HS-5 (cell line): ENCODE data around the gene MYADML2.

ENCODE experiments used
- DNase-seq: peaks from one replicate; pipeline ENCODE4 v3.0.0-alpha.2; 2012; ENCODE audit warnings: low read depth

Gene MYADML2

DNA sequence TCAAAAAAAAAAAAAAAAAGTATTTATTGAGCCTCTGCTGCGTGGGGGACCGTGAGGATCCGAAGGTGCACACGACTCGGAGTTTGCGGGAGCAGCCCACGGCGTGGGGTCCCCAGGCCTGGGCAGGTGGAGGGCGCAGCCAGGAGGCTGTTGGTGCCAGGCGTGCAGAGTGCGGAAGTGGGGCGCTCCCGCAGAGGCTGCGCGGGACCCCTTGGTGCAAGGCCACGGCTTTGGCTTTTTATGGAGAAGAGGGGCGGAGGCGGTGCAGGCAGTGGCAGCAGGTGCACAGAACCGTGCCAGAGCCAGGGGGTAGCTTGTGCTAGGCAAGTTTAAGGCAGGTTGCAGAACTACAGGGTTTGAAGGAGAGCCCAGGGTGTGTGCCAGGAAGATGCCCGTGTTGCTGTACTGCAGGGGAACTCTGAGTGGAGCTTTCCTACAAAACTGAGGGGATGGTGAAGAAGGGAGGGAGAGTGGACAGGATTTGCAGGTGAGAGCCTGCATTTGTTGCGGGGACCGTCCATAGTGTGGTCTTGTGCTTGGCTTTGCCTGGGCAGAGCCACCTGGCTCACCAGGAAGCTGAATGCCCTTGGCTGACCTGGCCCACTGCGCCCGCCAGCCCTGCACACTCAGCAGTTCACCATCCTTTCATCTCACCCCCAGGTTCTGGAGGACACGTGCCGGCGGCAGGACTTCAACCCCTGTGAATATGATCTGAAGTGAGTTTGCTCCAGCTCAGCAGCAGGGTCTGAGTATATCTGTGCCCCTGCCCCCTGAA lies 31.7 kb upstream of the MYADML2 start:
- no peak for DNase-seq

DNA sequence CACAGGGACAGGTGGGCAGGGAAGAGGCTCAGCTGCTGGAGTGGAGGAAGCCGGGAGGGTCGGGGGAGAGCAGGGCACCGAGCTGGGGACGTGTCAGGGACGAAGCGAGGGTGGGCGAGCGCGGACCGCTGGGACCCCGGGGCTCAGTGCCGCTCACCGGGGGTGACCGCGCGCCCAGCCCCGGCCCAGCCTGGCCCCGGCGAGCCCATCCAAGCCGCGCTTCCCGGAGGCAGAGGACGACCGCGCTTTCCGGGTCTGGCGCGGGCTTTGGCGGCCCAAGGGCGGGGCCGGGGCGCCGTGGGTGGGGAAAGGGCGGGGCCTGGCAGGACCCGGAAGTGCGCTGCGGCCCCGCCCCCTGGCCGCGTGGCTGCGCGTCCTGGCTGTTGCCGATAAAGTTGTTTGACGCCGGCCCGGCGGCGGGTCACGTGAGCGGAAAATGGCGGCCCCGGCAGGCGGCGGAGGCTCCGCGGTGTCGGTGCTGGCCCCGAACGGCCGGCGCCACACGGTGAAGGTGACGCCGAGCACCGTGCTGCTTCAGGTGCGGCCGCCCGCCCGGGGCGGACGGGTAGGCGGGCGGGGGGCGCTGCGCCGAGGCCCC lies 30.3 kb upstream of the MYADML2 start, which contains the start of gene ASPSCR1:
ASPSCR1 (plus strand) TSS at position 419 of the 598 bp plus-strand sequence; CDS start at position 437, 18 bp downstream.
- peak; percentile 56 for DNase-seq

DNA sequence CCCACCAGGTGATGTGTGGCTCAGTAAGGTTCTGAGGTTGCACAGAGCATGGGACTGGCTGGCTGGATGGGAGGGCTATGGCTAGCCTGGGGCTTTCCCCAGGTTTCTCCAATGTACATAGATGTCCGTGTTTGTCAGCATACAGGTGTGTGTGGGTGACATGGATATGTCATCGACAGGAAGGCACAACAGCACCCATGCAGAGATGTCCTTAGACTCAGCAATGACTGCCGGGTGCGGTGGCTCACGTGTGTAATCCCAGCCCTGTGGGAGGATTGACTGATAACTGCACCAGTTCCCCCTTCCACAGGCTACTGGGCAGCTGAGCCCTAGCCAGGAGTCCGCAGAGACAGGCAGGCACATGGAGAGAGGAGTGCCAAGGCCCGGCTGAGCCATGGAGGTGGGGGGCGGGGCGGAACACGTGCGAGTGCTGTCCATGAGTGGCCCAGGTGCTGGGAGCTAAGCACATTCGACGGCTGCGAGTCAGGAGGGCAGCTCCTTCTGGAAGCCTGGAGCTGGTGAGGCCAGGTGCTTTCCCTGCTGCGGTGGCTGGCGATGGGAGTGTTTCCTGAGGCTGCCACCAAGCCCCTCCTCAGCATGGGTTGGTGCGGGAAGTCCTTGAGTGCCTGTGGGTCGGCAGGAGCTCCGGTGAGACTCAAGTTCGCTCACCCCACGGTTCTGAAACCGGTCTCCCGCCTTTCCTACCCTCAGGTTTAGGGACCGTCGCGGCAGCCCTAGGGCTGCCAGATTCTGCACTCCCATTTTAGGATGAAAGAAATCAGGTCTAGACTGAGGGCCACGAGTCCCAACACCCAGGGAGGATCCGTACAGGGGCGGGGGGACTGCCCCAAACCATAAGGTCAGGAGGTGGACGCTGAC lies 29.5 kb upstream of the MYADML2 start:
- no peak for DNase-seq

DNA sequence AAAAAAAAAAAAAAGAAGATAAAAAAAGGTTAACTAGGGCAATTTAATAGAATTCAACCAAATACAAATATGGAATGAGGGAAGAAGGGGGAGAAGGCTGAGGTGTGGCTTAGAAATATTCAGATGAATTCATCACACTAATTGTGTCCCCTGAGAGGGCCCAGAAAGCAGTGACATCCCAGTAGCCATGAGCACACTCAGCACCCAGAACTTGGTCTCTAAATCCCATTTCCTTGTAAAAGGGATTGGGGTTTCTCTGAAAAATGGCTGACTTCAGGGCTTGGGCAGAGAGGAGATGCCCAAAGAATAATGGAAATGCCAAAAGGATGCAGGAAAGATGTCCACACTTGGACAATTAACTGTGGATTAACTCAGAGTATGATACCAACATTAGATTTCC lies 26.4 kb upstream of the MYADML2 start:
- DNase-seq, result no peak

DNA sequence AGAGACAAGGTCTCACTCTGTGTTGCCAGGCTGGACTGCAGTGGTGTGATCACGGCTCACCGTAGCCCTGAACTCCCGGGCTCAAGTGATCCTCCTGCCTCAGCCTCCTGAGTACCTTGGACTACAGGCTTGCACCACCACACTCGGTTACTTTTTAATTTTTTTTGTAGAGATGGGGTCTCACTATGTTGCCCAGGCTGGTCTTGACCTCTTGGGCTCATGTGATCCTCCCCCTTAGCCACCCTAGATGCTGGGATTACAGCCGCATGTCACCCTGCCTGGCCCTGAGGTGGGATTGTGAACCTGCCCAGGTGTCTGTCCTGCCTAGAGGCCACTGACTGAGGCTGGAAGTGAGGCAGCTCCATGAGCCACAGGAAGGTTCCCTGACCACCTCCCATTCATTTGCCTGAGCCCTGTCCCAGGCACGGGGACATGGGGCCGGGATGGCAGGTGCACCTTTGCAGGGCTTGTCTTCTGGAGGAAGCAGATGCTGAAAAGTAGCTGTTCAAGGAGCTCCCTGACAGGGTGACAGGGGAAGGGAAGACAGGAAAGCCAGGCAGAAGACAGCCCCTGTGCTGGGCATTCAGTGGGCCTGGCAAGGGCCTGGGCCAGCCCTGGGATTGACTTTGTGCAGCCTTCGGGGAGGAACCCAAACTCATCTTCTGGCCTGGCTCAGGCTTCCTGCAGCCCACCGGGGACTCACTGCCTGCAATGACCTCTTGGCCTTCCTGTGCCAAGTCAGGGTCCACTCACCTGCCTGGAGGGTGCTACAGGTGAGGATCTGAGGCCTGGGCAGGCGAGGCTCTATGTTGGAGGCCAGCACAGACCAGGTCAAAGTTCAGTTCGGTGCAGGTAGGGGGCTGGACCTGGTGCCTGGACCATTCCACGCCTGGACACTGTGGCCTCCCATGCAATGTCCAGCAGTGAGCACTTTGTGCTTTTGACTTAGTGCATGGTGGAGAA lies 22.1 kb upstream of the MYADML2 start:
- no peak for DNase-seq

DNA sequence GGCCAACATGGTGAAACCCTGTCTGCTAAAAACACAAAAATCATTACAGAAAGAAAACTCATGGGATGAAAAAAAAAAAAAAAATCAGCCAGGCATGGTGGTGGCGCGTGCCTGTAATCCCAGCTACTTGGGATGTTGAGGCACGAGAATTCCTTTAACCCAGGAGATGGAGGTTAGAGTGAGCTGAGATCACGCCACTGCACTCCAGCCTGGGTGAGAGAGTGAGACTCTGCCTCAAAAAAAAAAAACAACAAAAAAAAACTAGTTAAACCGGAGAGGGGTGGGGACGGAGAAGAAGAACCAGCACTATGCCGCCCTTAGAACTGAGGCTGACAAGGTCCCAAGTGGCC lies 21.3 kb upstream of the MYADML2 start:
- DNase-seq, result no peak

DNA sequence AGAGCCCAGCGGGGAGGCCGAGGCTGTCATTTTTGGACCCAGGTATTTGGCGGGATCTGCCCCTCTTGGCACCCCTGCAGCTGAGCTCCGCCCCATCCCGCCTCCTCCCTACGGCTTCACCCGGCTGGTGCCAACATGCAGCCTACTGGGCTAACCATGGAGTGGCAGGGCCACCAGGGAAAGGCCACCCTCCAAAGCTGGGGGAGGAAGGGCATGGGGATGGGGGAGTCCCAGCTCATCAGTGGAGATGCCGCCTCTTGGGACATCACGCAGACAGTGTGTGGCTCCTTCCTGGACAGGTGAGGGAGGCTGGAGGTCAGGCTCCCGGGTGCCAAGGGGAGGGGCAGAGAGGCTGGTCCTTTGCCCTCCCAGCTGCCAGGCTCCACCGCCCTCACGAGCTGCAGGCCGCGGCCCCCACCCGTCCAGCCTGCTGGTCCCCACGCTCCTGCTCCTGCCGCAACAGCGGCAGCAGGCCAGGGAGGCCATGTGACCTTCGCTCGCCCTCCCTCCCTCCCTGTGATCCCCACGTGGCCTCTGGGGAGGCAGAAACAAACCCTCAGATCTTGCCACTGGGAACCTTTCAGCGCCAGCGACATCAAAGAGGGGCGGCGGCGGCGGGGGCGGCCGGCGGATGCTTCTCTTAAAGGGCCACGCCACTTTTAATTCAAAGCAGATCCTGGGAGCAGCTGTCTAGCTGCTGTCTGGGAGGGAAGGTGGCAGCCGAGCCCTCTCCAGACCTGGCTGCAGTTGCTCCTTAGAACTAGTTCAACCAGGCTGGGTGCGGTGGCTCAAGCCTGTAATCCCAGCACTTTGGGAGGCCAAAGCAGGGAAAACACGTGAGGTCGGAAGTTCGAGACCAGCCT lies 20.7 kb upstream of the MYADML2 start:
- DNase-seq, result no peak

DNA sequence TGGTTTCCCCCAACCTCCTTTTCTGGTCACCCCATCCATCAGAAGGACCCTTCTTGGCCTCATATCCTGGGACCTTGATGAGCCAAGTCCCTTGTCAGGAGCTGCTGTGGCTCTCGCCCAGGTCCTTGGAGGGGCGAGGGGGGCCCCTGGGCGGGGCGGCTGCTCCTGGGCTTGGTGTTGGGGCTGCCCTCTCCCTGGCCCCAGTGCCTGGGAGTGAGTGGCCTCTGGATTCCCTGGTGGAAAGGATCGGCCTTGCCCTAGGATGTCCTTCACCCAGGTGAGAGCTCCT lies 20.2 kb upstream of the MYADML2 start:
- DNase-seq, result no peak

DNA sequence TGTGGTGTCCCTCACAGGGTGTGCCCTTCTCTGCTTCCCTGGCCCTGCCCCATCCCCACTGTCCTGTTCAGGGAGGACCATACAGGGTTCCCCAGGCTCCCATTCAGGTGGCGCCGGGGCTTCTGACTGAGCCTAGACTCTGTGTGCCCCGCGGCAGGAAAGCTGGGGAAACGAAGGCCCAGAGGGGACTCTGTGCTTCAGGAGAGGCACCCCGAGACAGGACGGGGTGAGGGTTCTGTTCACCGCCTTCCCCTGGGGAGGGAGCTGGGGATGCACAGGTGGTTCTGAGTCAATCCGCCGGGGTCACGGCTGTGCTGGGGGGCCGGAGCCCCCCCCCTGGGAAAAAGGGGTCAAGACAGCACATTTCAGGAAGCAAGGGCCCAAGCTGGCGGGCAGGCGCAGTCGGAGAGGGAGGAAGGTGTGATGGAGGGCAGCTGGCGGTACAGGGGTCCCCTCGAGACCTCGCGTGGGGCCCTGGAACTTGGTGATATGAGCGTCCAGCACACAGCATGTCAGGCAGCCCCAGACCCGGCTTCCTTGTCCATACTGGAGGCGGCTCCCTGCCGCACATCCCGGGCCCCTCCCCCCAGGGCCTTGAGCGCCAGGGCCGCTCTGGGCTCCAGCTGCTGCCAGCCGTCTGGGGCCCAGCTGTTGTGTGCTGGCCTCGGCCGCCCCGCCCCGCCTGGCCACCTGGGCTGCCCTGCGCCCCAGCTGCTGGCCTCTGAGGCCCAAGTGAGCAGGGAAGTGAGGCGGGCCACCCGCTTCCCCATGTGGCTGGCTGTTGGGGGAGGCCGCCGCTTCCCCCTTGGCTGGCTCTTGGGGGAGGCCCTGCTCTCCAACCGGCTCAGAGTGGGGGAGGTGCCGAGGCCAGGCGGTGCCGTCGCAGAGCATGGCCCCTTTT lies 19.6 kb upstream of the MYADML2 start:
- no peak for DNase-seq

DNA sequence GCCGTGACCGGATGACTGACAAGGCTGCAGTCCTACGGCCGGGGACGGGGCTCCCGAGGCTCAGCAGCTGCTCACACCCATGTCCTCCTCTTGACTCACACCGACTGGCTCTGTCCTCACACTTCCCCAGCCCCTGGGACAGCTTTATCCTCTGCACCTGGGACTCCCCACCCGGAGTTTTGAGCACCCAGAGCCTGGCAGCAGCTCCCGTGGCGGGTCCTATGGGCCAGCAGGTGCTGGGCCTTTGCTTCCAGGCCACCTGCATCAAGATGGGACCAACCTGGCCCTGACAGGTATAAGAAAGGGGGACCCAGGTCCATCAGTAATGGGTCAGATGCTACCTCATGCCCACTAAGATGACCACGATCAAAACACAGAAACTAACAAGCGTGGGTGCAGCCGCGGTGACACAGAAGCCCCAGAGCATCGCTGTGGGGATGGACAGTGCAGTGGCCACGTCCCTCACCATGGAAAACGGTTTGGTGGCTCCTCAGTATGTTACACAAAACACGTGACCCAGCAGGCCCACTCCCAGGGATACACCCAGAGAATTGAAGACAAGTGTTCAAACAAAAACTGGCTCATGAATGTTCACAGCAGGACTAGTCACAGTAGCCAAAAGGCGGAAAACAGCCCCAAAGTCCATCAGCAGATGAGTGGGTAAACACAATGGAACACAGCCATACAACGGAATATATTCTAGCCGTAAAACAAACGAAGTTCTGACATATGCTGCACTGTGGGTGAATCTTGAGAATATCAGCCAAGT lies 17.2 kb upstream of the MYADML2 start:
- no peak for DNase-seq

DNA sequence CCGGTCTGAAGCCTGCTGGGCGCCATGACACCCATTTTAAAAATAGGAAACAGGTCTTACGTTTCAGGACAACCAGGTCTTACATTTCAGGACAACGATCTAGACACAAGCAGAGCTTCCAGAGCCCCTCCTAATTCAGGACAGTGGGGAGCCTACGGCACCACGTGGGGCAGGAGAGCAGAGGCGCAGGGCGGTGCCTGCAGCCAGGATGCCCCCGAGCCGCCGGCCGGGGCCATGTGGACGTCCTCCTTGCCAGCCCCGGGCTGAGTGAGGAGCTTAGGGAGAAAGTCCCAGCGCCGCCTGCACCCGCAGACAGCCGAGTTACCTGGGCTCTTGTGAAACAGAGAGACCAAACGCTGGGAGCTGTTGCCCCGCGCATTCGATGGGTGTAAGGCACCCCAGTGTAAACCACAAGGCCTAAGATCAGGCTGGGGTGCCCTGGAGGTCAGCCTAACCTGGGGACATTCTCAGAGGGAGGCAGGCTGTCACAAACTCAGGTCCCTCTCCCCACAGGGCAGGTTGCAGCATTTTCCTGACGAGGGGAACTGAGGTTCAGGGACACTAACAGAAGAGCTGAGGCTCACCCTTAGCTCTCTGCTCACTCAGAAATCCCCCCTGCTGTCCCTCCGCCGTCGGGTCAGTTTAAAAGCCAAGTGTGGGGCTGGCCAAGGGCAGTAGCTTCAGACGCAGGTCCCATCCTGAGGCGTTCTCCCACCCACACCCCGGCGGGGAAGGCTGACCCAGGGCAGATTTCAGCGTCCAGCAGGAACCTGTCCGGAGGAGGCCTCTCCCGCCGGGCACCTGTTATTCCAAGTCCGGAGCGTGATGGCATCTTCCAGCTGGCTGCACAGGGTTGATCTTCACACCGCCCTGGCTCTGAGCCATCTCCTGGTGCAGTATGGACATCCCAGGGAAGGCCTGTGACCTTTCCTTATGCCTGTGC lies 15.7 kb upstream of the MYADML2 start:
- DNase-seq, result no peak

DNA sequence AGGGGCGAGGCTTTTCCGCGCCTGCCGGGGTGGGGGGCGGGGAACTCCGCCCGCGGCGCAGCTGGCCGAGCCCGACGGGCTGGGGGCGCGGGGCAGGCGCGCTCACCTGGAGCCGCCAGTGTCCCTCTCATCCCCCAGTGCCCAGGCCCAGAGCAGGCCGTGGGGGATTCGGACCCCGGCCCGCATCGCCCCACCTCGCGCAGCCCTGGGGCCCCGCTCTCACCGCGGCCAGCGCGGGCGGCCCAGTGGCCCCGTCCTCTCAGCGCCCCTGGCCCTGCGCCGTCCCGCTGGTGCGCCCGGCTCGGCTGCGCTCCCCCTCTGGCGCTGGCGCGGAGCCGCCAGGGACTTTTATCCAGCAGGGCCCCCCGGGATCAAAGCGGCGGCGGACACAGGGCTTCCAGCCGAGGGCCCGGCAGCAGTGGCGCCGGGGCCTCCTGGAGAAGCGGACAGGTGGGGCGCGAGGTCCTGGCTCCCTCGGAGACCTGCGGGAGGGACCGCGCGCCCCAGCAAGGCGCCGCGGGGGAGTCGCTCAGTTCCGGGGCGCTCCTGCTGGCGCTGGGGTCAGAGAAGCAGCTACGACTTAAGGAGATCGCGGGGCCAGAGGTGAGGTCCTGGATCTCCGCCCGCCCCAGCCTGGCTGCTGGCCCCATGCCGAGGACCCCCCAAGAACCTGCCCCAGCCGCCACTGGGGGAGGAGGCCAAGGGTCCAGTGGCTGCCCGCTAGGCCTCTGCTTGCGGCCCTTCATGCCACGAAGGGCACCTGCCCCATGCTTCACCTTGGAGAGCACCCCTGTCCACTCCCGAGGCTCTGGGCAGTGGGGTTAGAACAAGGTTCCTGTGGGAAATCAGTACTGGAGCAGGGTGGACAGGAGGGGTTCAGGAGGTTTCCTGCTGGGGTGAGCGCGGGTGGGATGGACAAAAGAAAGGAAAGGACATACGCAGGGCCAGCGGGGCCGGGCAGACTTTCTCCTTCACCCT lies 14.8 kb upstream of the MYADML2 start:
- no peak for DNase-seq

DNA sequence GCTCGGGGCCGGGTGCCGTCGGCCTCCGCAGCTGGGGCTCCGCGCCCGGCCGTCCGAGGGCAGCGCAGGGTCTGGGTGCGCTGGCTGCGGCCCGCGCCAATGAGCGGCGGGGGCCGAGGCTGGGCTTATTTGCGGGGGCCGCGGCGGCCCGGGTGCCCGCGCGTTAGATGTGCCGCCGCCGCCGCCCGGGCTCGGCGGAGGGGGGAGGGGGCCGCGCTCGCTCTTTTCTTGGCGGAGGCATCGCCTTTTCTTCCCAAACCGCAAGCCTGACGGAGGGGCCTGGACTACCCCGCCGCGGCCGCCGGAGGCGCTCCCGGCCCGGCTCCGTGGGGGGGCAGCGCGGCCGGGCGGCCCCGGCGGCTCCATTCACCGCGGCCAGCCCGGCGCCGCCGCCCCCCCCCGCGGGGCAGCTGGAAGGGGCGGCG lies 14.1 kb upstream of the MYADML2 start, which contains the start of gene NOTUM:
NOTUM (minus strand) TSS at position 101 of the 425 bp plus-strand sequence. CDS start 278 bp downstream, outside the sequence.
- no peak for DNase-seq

DNA sequence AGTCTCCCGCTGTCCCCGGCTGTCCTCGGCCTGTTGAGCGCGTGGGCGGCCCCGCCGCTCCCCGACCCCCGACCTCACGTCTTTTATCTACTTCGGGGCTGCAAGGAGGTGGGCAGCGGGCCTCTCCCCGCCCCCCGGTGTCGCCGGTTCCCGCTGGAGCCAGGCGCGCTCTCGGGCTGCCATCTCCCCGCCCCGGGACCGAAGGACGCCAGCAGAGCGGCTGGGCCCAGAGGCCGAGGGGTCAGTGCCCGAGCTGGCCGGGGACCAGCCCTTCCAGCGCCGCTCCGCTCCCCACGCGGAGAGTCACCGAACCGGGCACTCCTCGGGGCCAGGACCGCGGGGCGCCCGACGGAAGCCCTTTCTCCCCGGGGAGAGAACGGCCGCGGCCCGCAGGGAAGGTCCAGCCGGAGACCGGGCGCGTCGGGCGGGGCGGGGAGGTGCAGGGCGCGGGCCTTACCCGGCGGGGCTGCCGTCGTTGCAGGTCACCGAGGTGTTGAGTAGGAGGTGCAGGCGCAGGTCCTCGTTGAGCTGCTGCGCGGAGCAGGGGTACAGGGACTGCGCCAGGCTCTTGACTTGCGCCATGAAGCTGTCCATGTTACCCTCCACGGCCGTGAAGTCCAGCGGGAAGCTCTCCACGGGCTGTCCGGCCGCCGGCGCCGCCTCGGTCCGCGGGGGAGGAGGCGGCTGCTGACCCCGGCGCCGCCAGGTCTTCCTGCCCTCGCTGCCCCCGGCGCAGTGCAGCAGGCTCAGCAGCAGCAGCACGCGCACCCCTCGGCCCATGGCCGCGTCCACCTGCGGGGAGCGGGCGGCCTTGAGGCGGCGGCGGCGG lies 13.3 kb upstream of the MYADML2 start:
- no peak for DNase-seq

DNA sequence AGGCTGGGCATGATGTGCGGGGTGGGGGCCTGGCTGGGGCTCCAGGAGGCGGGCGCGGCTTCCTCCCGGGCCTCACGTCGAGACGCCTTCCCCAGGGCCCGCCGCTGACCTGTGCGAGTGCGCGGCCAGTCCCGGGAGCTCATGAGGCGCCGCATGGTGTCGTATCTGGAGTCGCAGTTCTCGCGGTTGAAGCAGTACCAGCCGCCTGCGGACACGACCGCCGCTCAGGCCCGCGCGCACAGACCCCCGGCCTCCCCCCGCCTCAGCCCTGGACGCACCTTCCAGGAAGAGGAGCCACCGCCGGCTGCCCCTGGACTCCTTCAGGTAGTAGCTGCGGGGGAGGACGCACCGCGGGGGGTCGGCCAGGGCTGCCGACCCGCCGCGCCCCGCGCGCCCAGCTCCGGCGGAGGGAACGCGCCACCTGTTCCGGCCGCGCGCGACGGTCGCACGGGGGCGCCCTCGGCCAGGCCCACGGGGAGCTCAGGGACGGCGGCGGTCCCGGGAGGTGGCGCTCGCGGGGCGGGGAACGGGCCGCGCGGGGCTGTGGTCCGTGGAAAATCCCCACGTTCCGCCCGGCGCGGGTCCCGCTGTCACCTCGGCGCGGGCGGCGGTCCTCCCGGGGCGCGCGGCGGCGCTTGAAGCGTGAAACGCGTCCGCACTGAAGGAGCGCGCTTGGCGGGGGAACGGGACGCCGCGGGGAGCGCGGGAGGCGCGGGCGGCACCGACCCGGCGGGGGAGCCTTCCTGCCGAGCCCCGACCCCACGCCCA lies 12.5 kb upstream of the MYADML2 start:
- no peak for DNase-seq
